IMR-90 (cell line): ENCODE data around the gene DGKZ. TPM values are rescaled to one million over a fixed set of nuclear protein-coding genes. Genes with fewer than 3 reads are reported as not detected.

Source experiments
- ATAC-seq: fragments of 200-7000 bp; cut with Tn5 transposase; 2 replicates; pipeline ENCODE4 v1.9.1; 2020; ENCODE audit warnings: low read depth, mild to moderate bottlenecking, moderate library complexity
- BruUV-seq: library from RNA; stranded (reverse); fragments of 400-500 nt; replicated peaks from 2 replicates; lab custom pipeline; 2021; lab: Mats Ljungman, UMichigan
- CTCF ChIA-PET: fragments of 300-600 bp; formaldehyde crosslinking; extraction: SDS; loops from one replicate; lab custom pipeline; 2021; ENCODE audit warnings: antibody characterized with exemption; lab: Yijun Ruan, JAX
- POLR2A ChIA-PET: fragments of 300-600 bp; sonication (Branson Sonifier 250); formaldehyde crosslinking; loops from one replicate; lab custom pipeline; 2022; ENCODE audit warnings: antibody characterized with exemption; ENCODE audit not compliant: unreplicated experiment; lab: Charles Lee
- DNase-seq: peaks from one replicate; pipeline ENCODE4 v3.0.0; 2013
- H2AFZ ChIP-seq: replicated peaks from 2 replicates; pipeline ENCODE3; 2013; ENCODE audit warnings: low read length, mild to moderate bottlenecking; ENCODE audit not compliant: poor library complexity
- H2AK5ac ChIP-seq: 2 replicates; pipeline ENCODE4 v1.6.1; 2013; ENCODE audit warnings: low read depth, low read length, inconsistent platforms
- H2AK9ac ChIP-seq: replicated peaks from 2 replicates; pipeline ENCODE3; 2013; ENCODE audit warnings: mild to moderate bottlenecking, low read depth, low read length, moderate library complexity; ENCODE audit not compliant: poor library complexity
- H2BK120ac ChIP-seq: 2 replicates; pipeline ENCODE4 v1.6.1; 2013; ENCODE audit warnings: low read depth, low read length, inconsistent platforms
- H2BK15ac ChIP-seq: 3 replicates; pipeline ENCODE4 v1.6.1; 2013; ENCODE audit warnings: low read depth, low read length, inconsistent platforms
- H2BK20ac ChIP-seq: 2 replicates; pipeline ENCODE4 v1.6.1; 2013; ENCODE audit warnings: low read depth, mild to moderate bottlenecking, inconsistent platforms, low read length, moderate library complexity
- H2BK5ac ChIP-seq: 2 replicates; pipeline ENCODE4 v1.6.1; 2013; ENCODE audit warnings: mild to moderate bottlenecking, low read depth, low read length, inconsistent platforms; ENCODE audit not compliant: poor library complexity, severe bottlenecking
- H3K14ac ChIP-seq: replicated peaks from 2 replicates; pipeline ENCODE4 v1.6.1; 2013; ENCODE audit warnings: low read depth, low read length, inconsistent platforms
- H3K18ac ChIP-seq: 2 replicates; pipeline ENCODE4 v1.6.1; 2013; ENCODE audit warnings: low read depth, low read length, control low read depth
- H3K23ac ChIP-seq: 2 replicates; pipeline ENCODE4 v1.6.1; 2013; ENCODE audit warnings: low read depth, low read length, inconsistent platforms
- H3K27ac ChIP-seq: 2 replicates; pipeline ENCODE4 v1.5.1; 2013; ENCODE audit warnings: mild to moderate bottlenecking, control low read depth, low read length; ENCODE audit not compliant: insufficient read depth
- H3K27me3 ChIP-seq: 2 replicates; pipeline ENCODE4 v1.6.1; 2013; ENCODE audit warnings: low read length; ENCODE audit not compliant: control insufficient read depth, insufficient read depth
- H3K36me3 ChIP-seq: 2 replicates; pipeline ENCODE4 v1.6.1; 2013; ENCODE audit warnings: low read length, mixed read lengths; ENCODE audit not compliant: control insufficient read depth, insufficient read depth
- H3K4ac ChIP-seq: 2 replicates; pipeline ENCODE4 v1.6.1; 2013; ENCODE audit warnings: low read depth, low read length, inconsistent platforms
- H3K4me1 ChIP-seq: 2 replicates; pipeline ENCODE4 v1.6.1; 2013; ENCODE audit warnings: low read length, mixed read lengths; ENCODE audit not compliant: control insufficient read depth, insufficient read depth
- H3K4me2 ChIP-seq: 2 replicates; pipeline ENCODE4 v1.6.1; 2013; ENCODE audit warnings: low read depth, mild to moderate bottlenecking, control low read depth, low read length, moderate library complexity
- H3K4me3 ChIP-seq: 2 replicates; pipeline ENCODE4 v1.5.1; 2013; ENCODE audit warnings: low read depth, mild to moderate bottlenecking, control low read depth, low read length, moderate library complexity; ENCODE audit not compliant: insufficient read depth
- H3K56ac ChIP-seq: 2 replicates; pipeline ENCODE4 v1.6.1; 2013; ENCODE audit warnings: low read length, inconsistent platforms; ENCODE audit not compliant: insufficient read depth; ENCODE audit errors: extremely low read depth
- H3K79me1 ChIP-seq, 2 experiments: 2 replicates each; pipeline ENCODE4 v1.6.1; 2013; ENCODE audit warnings: low read length in 2 of 2, inconsistent platforms in 1 of 2, low read depth in 1 of 2
- H3K9ac ChIP-seq: 2 replicates; pipeline ENCODE4 v1.6.1; 2013; ENCODE audit warnings: low read depth, low read length, control low read depth
- H3K9me1 ChIP-seq: 2 replicates; pipeline ENCODE4 v1.6.1; 2013; ENCODE audit warnings: low read length, inconsistent platforms; ENCODE audit not compliant: insufficient read depth
- H3K9me3 ChIP-seq: 2 replicates; pipeline ENCODE4 v1.6.1; 2013; ENCODE audit warnings: low read length; ENCODE audit not compliant: control insufficient read depth, insufficient read depth
- H4K20me1 ChIP-seq: 2 replicates; pipeline ENCODE4 v1.6.1; 2013; ENCODE audit warnings: low read length, inconsistent platforms; ENCODE audit not compliant: insufficient read depth
- H4K5ac ChIP-seq: 2 replicates; pipeline ENCODE4 v1.6.1; 2013; ENCODE audit warnings: mild to moderate bottlenecking, low read depth, low read length, control low read depth
- H4K8ac ChIP-seq, 2 experiments: 2 replicates each; pipeline ENCODE4 v1.6.1; 2013; ENCODE audit warnings: low read depth in 2 of 2, low read length in 2 of 2, control low read depth in 1 of 2, inconsistent platforms in 1 of 2
- H4K91ac ChIP-seq: 2 replicates; pipeline ENCODE4 v1.6.1; 2013; ENCODE audit warnings: low read depth, low read length, inconsistent platforms; ENCODE audit not compliant: insufficient read depth
- BHLHE40 ChIP-seq: fragments of 150-350 bp; IDR thresholded peaks from 2 replicates; pipeline ENCODE4 v1.6.1; 2016; ENCODE audit warnings: mild to moderate bottlenecking, low read depth, low read length
- CEBPB ChIP-seq: IDR thresholded peaks from 2 replicates; pipeline ENCODE4 v1.6.1; 2012; ENCODE audit warnings: low read depth, low read length, improper control_type of control experiment
- CHD1 ChIP-seq: IDR thresholded peaks from 2 replicates; pipeline ENCODE4 v1.6.1; 2012; ENCODE audit warnings: low read depth, low read length, improper control_type of control experiment
- MAZ ChIP-seq: IDR thresholded peaks from 2 replicates; pipeline ENCODE4 v1.6.1; 2012; ENCODE audit warnings: low read depth, mild to moderate bottlenecking, low read length, improper control_type of control experiment, moderate library complexity, borderline replicate concordance
- MXI1 ChIP-seq: IDR thresholded peaks from 2 replicates; pipeline ENCODE4 v1.6.1; 2012; ENCODE audit warnings: low read depth, mild to moderate bottlenecking, low read length, moderate library complexity, borderline replicate concordance
- NFE2L2 ChIP-seq: fragments of 150-350 bp; IDR thresholded peaks from 2 replicates; pipeline ENCODE4 v1.6.1; 2016; ENCODE audit warnings: low read depth, mild to moderate bottlenecking, low read length
- RAD21 ChIP-seq: IDR thresholded peaks from 2 replicates; pipeline ENCODE4 v1.6.1; 2012; ENCODE audit warnings: low read length, improper control_type of control experiment
- RCOR1 ChIP-seq: IDR thresholded peaks from 2 replicates; pipeline ENCODE4 v1.6.1; 2012; ENCODE audit warnings: mild to moderate bottlenecking, low read length, improper control_type of control experiment; ENCODE audit not compliant: insufficient replicate concordance
- RFX5 ChIP-seq: IDR thresholded peaks from 2 replicates; pipeline ENCODE4 v1.8.0; 2012; ENCODE audit warnings: low read depth, mild to moderate bottlenecking, low read length, moderate library complexity
- WGBS, 2 experiments: methylation state at CpG; one replicate each; pipeline versions ENCODE4 v1.1.5 to v1.1.7; 2013; ENCODE audit warnings: missing lambda C conversion rate in 2 of 2; ENCODE audit not compliant: insufficient read length in 1 of 2; ENCODE audit errors: extremely low coverage in 2 of 2; 5-methylcytosine and 5-hydroxymethylcytosine counted together
- dilution Hi-C: fragments of 300-500 bp; cut with HindIII; formaldehyde crosslinking; loops from one replicate; pipeline ENCODE4 v1.14.3; 2018; ENCODE audit warnings: low sequenced_read_pairs; ENCODE audit not compliant: unreplicated experiment
- in situ Hi-C: fragments of 300-500 bp; cut with MboI; formaldehyde crosslinking; loops from 3 replicates; pipeline ENCODE4 v1.14.3; 2019; ENCODE audit warnings: low sequenced_read_pairs, inconsistent platforms, mixed read lengths
- intact Hi-C: fragments of 100-400 bp; cut with micrococcal nuclease; formaldehyde crosslinking; loops from 2 replicates; pipeline ENCODE4 v1.10.0; 2022
- polyA plus RNA-seq, 3 experiments: library from polyadenylated mRNA; depleted of rRNA; stranded (reverse); fragments of >200 nt; gene quantifications; 2 replicates each; pipeline ENCODE4 v1.2.3, GENCODE V29; 2012; ENCODE audit warnings: low replicate concordance in 1 of 3
- total RNA-seq: library from RNA; depleted of rRNA; stranded (reverse); fragments of >200 nt; gene quantifications from 2 replicates; pipeline ENCODE4 v1.2.3, GENCODE V29; 2012
- TF ChIP-seq, protein P1 (sequence below): conservative IDR thresholded peaks from 2 replicates; pipeline ENCODE4 v1.5.1; 2012; ENCODE audit warnings: mild to moderate bottlenecking, low read depth, low read length, improper control_type of control experiment

DGKZ gene
- total and polyA plus RNA-seq, 2 of the 4 experiments (the other 2 are of a cell fraction), result 46.8 to 62.0 TPM

DNA sequence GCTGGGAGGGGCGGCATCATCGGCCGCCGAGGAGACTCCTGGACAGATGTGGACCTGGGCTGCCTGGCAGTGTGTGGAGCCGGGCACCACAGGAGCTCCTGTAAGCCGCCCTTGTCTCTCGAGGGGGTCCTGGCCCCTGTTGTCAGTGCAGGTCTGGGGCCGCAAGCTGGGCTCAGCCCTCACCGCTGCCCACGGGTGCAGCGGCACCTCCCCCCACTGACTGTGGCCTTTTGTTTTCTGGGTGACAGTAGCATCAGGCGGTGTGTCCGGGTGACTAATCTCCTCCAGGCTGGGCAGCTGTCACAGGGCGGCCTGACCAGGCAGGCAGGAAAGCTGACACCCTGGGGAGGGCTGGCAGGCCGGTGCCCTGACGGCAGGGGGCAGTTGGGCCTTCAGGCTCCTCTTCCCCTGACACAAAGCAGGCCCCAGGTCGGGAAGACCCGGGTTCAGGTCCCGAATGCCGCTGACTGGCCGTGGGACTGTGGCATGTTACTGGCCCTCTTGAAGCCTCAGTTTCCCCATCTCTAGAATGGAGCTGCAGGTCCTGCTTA lies 16.3 kb downstream of the DGKZ start (continued):
- no peak for TF ChIP-seq CHD1

DNA sequence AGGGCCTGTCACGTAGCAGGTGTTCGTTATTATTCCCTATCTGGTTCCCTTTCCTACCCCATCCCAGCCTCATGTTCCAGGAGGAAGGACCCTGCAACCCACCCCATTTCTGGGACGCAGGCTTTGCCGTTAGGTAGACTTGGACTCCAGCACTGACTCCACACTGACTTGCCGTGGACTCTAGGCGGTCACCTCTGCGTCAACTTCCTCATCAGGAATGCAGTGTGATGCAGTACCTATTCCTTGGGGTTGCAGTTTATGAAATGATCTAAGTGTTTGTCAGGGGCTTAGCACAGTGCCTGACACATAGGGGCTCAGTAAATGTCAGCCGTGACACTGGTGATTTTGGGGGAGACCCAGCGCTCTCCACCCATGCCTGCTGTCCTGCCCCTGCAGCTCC lies 16.8 kb downstream of the DGKZ start:
- in situ Hi-C loops, result no loop called here
- ChIA-PET CTCF (interaction anchor here (0.7 kb wide), 1 partner anchor 12 kb away, joined by 3 read pairs; no protein-coding TSS in a partner anchor), POLR2A (no interaction called here)
- intact Hi-C loops, result no loop called here
- no TSS peak for BruUV-seq
- dilution Hi-C loops, result no loop called here
- no peak overlapping the region for H3K14ac ChIP-seq
- no peak overlapping the region for H3K4me3 ChIP-seq
- H3K23ac ChIP-seq, result 0 out of 2 replicates have a peak overlapping the region, but pooled peaks have one; percentile 31
- peak overlapping the region; percentile 74 for H2AK9ac ChIP-seq
- no peaks in the 10 kb centered on the region for H3K27me3 ChIP-seq
- no peak overlapping the region for H4K8ac ChIP-seq
- no peak overlapping the region for H2BK5ac ChIP-seq
- no peak overlapping the region for H2BK120ac ChIP-seq
- no peak overlapping the region for H4K91ac ChIP-seq
- no peak overlapping the region for H3K9ac ChIP-seq
- peaks cover 4% of the 10 kb centered on the region; the same call in 1 of the 2 replicates for H3K36me3 ChIP-seq
- 90% methylated on average over 2 of the region's 9 CpGs; no CpG with 5 or more reads in 1 of the 2 experiments for WGBS, 2 experiments
- H4K20me1 ChIP-seq, result peaks cover 33% of the 10 kb centered on the region
- no peak overlapping the region for H3K4me2 ChIP-seq
- H2BK20ac ChIP-seq, result 0 out of 2 replicates have a peak overlapping the region, but pooled peaks have one; percentile 6
- H3K18ac ChIP-seq, result no peak overlapping the region
- H2AFZ ChIP-seq, result no peak overlapping the region
- TF ChIP-seq RCOR1 (no peak), RAD21 (no peak), MAZ (no peak), BHLHE40 (no peak), CHD1 (no peak), RFX5 (no peak), NFE2L2 (no peak), CEBPB (no peak), MXI1 (no peak)
- TF ChIP-seq, protein P1, sequence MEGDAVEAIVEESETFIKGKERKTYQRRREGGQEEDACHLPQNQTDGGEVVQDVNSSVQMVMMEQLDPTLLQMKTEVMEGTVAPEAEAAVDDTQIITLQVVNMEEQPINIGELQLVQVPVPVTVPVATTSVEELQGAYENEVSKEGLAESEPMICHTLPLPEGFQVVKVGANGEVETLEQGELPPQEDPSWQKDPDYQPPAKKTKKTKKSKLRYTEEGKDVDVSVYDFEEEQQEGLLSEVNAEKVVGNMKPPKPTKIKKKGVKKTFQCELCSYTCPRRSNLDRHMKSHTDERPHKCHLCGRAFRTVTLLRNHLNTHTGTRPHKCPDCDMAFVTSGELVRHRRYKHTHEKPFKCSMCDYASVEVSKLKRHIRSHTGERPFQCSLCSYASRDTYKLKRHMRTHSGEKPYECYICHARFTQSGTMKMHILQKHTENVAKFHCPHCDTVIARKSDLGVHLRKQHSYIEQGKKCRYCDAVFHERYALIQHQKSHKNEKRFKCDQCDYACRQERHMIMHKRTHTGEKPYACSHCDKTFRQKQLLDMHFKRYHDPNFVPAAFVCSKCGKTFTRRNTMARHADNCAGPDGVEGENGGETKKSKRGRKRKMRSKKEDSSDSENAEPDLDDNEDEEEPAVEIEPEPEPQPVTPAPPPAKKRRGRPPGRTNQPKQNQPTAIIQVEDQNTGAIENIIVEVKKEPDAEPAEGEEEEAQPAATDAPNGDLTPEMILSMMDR, result no peak
- no peak overlapping the region for H2BK15ac ChIP-seq
- H3K4me1 ChIP-seq, result peaks cover 37% of the 10 kb centered on the region
- no peaks in the 10 kb centered on the region for H3K9me3 ChIP-seq
- peak overlapping the region; percentile 43 for H2AK5ac ChIP-seq
- DNase-seq (no peak), ATAC-seq (no peak)
- H3K9me1 ChIP-seq, result peaks cover 6% of the 10 kb centered on the region; the same call in 1 of the 2 replicates
- no peak overlapping the region for H4K5ac ChIP-seq
- peaks cover 30 to 62% of the 10 kb centered on the region in 2 experiments for H3K79me1 ChIP-seq
- no peak overlapping the region; the same call in 1 of the 2 replicates for H3K4ac ChIP-seq
- H3K27ac ChIP-seq, result no peak overlapping the region
- no peak overlapping the region for H3K56ac ChIP-seq
